COLO829 (cell line): Measurements from ENCODE around the gene BDNF.

ENCODE experiments used
- DNase-seq: peaks from one replicate; pipeline ENCODE4 v3.0.0; 2012; ENCODE audit warnings: low spot score

The BDNF gene

GRCh38 chr11:27625347-27625912 is 74.8 kb downstream of the BDNF start:
- no peak for DNase-seq

- DNase-seq, result no peak
Observed at GRCh38 chr11:27623945-27624523, 76.2 kb downstream of the BDNF start.

GRCh38 chr11:27622541-27623300 is 77.5 kb downstream of the BDNF start:
- DNase-seq, result no peak

- DNase-seq, result no peak
Observed at GRCh38 chr11:27621405-27622161, 78.7 kb downstream of the BDNF start.

GRCh38 chr11:27619763-27620335 is 80.4 kb downstream of the BDNF start:
- DNase-seq, result no peak

GRCh38 chr11:27619039-27619574 is 81.1 kb downstream of the BDNF start:
- DNase-seq, result no peak

GRCh38 chr11:27618281-27618915 is 81.9 kb downstream of the BDNF start:
- no peak for DNase-seq

GRCh38 chr11:27616711-27617110 is 83.5 kb downstream of the BDNF start:
- DNase-seq, result no peak

- DNase-seq, result no peak
Observed at GRCh38 chr11:27615833-27616232, 84.4 kb downstream of the BDNF start.

- DNase-seq, result no peak
Observed at GRCh38 chr11:27614092-27614491, 86.2 kb downstream of the BDNF start.

GRCh38 chr11:27612932-27613880 is 87.0 kb downstream of the BDNF start:
- no peak for DNase-seq

- DNase-seq, result no peak
Observed at GRCh38 chr11:27611947-27612455, 88.3 kb downstream of the BDNF start.

GRCh38 chr11:27611390-27611789 is 88.9 kb downstream of the BDNF start:
- no peak for DNase-seq

GRCh38 chr11:27610946-27611345 is 89.3 kb downstream of the BDNF start:
- DNase-seq, result no peak

GRCh38 chr11:27610280-27610679 is 90.0 kb downstream of the BDNF start:
- no peak for DNase-seq

GRCh38 chr11:27608951-27609350 is 91.3 kb downstream of the BDNF start:
- no peak for DNase-seq

- DNase-seq, result no peak
Observed at GRCh38 chr11:27605422-27605821, 94.8 kb downstream of the BDNF start.
